ENCODE measurements around the gene ACTG1. TPM values are rescaled to one million over a fixed set of nuclear protein-coding genes. Genes with fewer than 3 reads are reported as not detected.
A peak's percentile ranks its signal among the peaks of the same experiment; 100 is the strongest.

The ACTG1 gene
- total RNA-seq, 1 experiment from 2014 or later = 3,455 TPM

GRCh38 chr17:81493198-81494038 is 19.2 kb downstream of the ACTG1 start:
- Mint-ChIP-seq H3K27ac (no peak overlapping the region), H3K9me3 (no peaks in the 10 kb centered on the region), H3K27me3 (ENCODE audit: low read depth) (peaks cover 62% of the 10 kb centered on the region), H3K36me3 (no peaks in the 10 kb centered on the region), H3K4me1 (peaks cover 31% of the 10 kb centered on the region), H3K4me3 (no peak overlapping the region)
- POLR2A ChIA-PET = interaction anchor here (1.0 kb wide), 1 partner anchor 13 kb away, joined by 5 read pairs; no protein-coding TSS in a partner anchor
- CTCF ChIA-PET = interaction anchor here (0.6 to 2.2 kb wide), 3 partner anchors 9 to 30 kb away, joined by 5 to 10 read pairs (median 7); no protein-coding TSS in a partner anchor
- ATAC-seq (peak; percentile 9; the same call in 1 of the 2 replicates), DNase-seq (ENCODE audit: low spot score) (no peak)
- no peak for TF ChIP-seq IRF2 (CRISPR knock-in tag; IDR thresholded peaks at IDR 0.05; ENCODE audit: borderline replicate concordance, low read depth)
- TF ChIP-seq NR2C2 (CRISPR knock-in tag; IDR thresholded peaks at IDR 0.05) = no peak
- no peak for TF ChIP-seq ATF1 (CRISPR knock-in tag; IDR thresholded peaks at IDR 0.05)
- TF ChIP-seq MYBL2 (CRISPR knock-in tag; IDR thresholded peaks at IDR 0.05) = no peak
- no peak for TF ChIP-seq IRF1 (CRISPR knock-in tag; IDR thresholded peaks at IDR 0.05)
- 0 out of 2 replicates have a peak, but pooled peaks have one; percentile 33 for TF ChIP-seq FOXP1 (CRISPR knock-in tag; IDR thresholded peaks at IDR 0.05; ENCODE audit: borderline replicate concordance)
- TF ChIP-seq NFYB (CRISPR knock-in tag; conservative IDR thresholded peaks at IDR 0.05; ENCODE audit: low read depth) = peak; percentile 85
- TF ChIP-seq FOXK1 (CRISPR knock-in tag; IDR thresholded peaks at IDR 0.05) = no peak

GRCh38 chr17:81492706-81493105 is 19.9 kb downstream of the ACTG1 start:
- ATAC-seq (no peak), DNase-seq (ENCODE audit: low spot score) (no peak)
- CTCF ChIA-PET = interaction anchor here (1.3 to 2.2 kb wide), 5 partner anchors 9 to 240 kb away, joined by 3 to 10 read pairs (median 4); no protein-coding TSS in a partner anchor
- POLR2A ChIA-PET = interaction anchor here (4.1 kb wide), 1 partner anchor 16 kb away, joined by 38 read pairs; no protein-coding TSS in a partner anchor
- peaks cover 55% of the 10 kb centered on the region for H3K27me3 Mint-ChIP-seq (ENCODE audit: low read depth)
- H3K4me3 Mint-ChIP-seq = no peak overlapping the region
- H3K36me3 Mint-ChIP-seq = no peaks in the 10 kb centered on the region
- H3K9me3 Mint-ChIP-seq = no peaks in the 10 kb centered on the region
- no peak overlapping the region for H3K27ac Mint-ChIP-seq
- H3K4me1 Mint-ChIP-seq = peaks cover 31% of the 10 kb centered on the region
- TF ChIP-seq ZNF317 (CRISPR knock-in tag; IDR thresholded peaks at IDR 0.05; ENCODE audit: borderline replicate concordance, low read depth) (no peak), CREB1 (CRISPR knock-in tag; IDR thresholded peaks at IDR 0.05) (no peak), AFF4 (CRISPR knock-in tag; IDR thresholded peaks at IDR 0.05; ENCODE audit: borderline replicate concordance) (no peak), ZBTB43 (CRISPR knock-in tag; IDR thresholded peaks at IDR 0.05) (no peak), RELA (CRISPR knock-in tag; IDR thresholded peaks at IDR 0.05; ENCODE audit: borderline replicate concordance) (no peak), JAZF1 (CRISPR knock-in tag; IDR thresholded peaks at IDR 0.05) (no peak), SMAD4 (CRISPR knock-in tag; IDR thresholded peaks at IDR 0.05) (no peak), EMX1 (CRISPR knock-in tag; IDR thresholded peaks at IDR 0.05) (no peak), AR (CRISPR knock-in tag; IDR thresholded peaks at IDR 0.05) (no peak), MLX (CRISPR knock-in tag; IDR thresholded peaks at IDR 0.05) (no peak), ZNF232 (CRISPR knock-in tag; IDR thresholded peaks at IDR 0.05) (no peak), TEAD1 (CRISPR knock-in tag; IDR thresholded peaks at IDR 0.05) (no peak), SP1 (CRISPR knock-in tag; conservative IDR thresholded peaks at IDR 0.05) (no peak), ZNF512 (CRISPR knock-in tag; IDR thresholded peaks at IDR 0.05; ENCODE audit: borderline replicate concordance) (no peak)

Measured in WTC11 (cell line).